Small intestine (tissue), 7 donors: ENCODE measurements around the gene TMEM121. TPM values are rescaled to one million over a fixed set of nuclear protein-coding genes. Genes with fewer than 3 reads are reported as not detected.

Source experiments
- DNase-seq, 2 donors: peaks; one replicate each; pipeline versions ENCODE4 v3.0.0 to v3.0.0-alpha.2; 2013
- FAIRE-seq: peaks from 2 replicates; lab custom pipeline; 2012; peaks lifted over from hg19 to GRCh38; lab: Jason Lieb, UNC
- H3K27ac ChIP-seq, 3 donors: one replicate each; pipeline ENCODE4 v1.5.1; 2013; ENCODE audit warnings: low read length in 2 of 3, mild to moderate bottlenecking in 2 of 3, control low read depth in 1 of 3, inconsistent platforms in 1 of 3, low read depth in 1 of 3, moderate library complexity in 1 of 3
- H3K27me3 ChIP-seq, 3 donors: one replicate each; pipeline ENCODE4 v1.6.1; 2013; ENCODE audit warnings: low read length in 3 of 3, inconsistent platforms in 1 of 3; ENCODE audit not compliant: control insufficient read depth in 3 of 3, insufficient read depth in 3 of 3
- H3K36me3 ChIP-seq, 3 donors: one replicate each; pipeline ENCODE4 v1.6.1; 2013; ENCODE audit warnings: low read length in 3 of 3, inconsistent platforms in 1 of 3, low read depth in 1 of 3, mild to moderate bottlenecking in 1 of 3, moderate library complexity in 1 of 3; ENCODE audit not compliant: control insufficient read depth in 3 of 3, insufficient read depth in 2 of 3
- H3K4me1 ChIP-seq, 3 donors: one replicate each; pipeline ENCODE4 v1.6.1; 2013; ENCODE audit warnings: low read length in 2 of 3, inconsistent platforms in 1 of 3, low read depth in 1 of 3, mild to moderate bottlenecking in 1 of 3, moderate library complexity in 1 of 3; ENCODE audit not compliant: control insufficient read depth in 3 of 3, insufficient read depth in 2 of 3
- H3K4me3 ChIP-seq, 3 donors: one replicate each; pipeline ENCODE4 v1.5.1; 2013; ENCODE audit warnings: low read length in 3 of 3, control low read depth in 1 of 3, inconsistent platforms in 1 of 3, low read depth in 1 of 3, mild to moderate bottlenecking in 1 of 3, moderate library complexity in 1 of 3
- H3K9me3 ChIP-seq, 2 donors: one replicate each; pipeline ENCODE4 v1.6.1; 2013; ENCODE audit warnings: low read depth in 1 of 2, low read length in 1 of 2; ENCODE audit not compliant: control insufficient read depth in 2 of 2, insufficient read depth in 1 of 2
- WGBS, 3 donors: extraction: QIAGEN DNeasy Blood & Tissue Kit; methylation state at CpG; one replicate each; pipeline ENCODE4 v1.1.7; 2013; 5-methylcytosine and 5-hydroxymethylcytosine counted together
- polyA plus RNA-seq, 4 donors: library from polyadenylated mRNA; stranded (reverse) in 3 of 4; unstranded in 1 of 4; fragments of 200-250 nt in 3 of 4; fragments of 120-200 nt in 1 of 4; gene quantifications; one replicate each; pipeline versions ENCODE4 v1.2.1 to v1.2.3, GENCODE V29; 2013
- donor health status: healthy with polysubstance abuse.
- donor health status: control.
- donor health status: control.
- donor health status: Bipolar disorder and iron deficiency.
- donor health status: healthy.

Gene TMEM121
- polyA plus RNA-seq, 4 donors, result 1.5 to 2.0 TPM; not detected in 2

GRCh38 chr14:105500036-105500725 lies 26.2 kb upstream of the TMEM121 start:
- Histone ChIP-seq H3K4me1 (no peaks in the 10 kb centered on the region), H3K27ac (no peak overlapping the region), H3K27me3 (no peaks in the 10 kb centered on the region), H3K36me3 (peaks cover 0 to 8% (median 2%) of the 10 kb centered on the region in 3 donors), H3K9me3 (no peaks in the 10 kb centered on the region), H3K4me3 (no peak overlapping the region)
- WGBS, 3 donors, result 66 to 83% (median 80%) methylated on average over 21 of the region's 21 CpGs
- no peak for FAIRE-seq
- DNase-seq, result no peak

GRCh38 chr14:105500726-105501101 lies 25.7 kb upstream of the TMEM121 start:
- H3K27ac ChIP-seq, result no peak overlapping the region
- DNase-seq (no peak), FAIRE-seq (no peak)
- no peak overlapping the region for H3K4me3 ChIP-seq
- H3K36me3 ChIP-seq, result peaks cover 0 to 8% (median 2%) of the 10 kb centered on the region in 3 donors
- 60 to 69% (median 63%) methylated on average over 10 of the region's 10 CpGs for WGBS, 3 donors
- no peaks in the 10 kb centered on the region for H3K27me3 ChIP-seq
- H3K4me1 ChIP-seq, result no peaks in the 10 kb centered on the region
- no peaks in the 10 kb centered on the region for H3K9me3 ChIP-seq

- Histone ChIP-seq H3K27ac (no peak overlapping the region), H3K27me3 (no peaks in the 10 kb centered on the region), H3K36me3 (peaks cover 0 to 8% (median 2%) of the 10 kb centered on the region in 3 donors), H3K4me3 (no peak overlapping the region), H3K4me1 (no peaks in the 10 kb centered on the region), H3K9me3 (no peaks in the 10 kb centered on the region)
- DNase-seq, result no peak
- WGBS, 3 donors, result 83 to 88% (median 86%) methylated on average over 13 of the region's 13 CpGs
- FAIRE-seq, result no peak
These were observed 24.7 kb upstream of the TMEM121 start for GRCh38 chr14:105501504-105502291.

GRCh38 chr14:105502446-105503295 lies 23.7 kb upstream of the TMEM121 start:
- WGBS, 3 donors, result 80 to 85% (median 81%) methylated on average over 18 of the region's 18 CpGs
- no peaks in the 10 kb centered on the region for H3K9me3 ChIP-seq
- DNase-seq, result no peak
- H3K27ac ChIP-seq, result no peak overlapping the region
- H3K4me1 ChIP-seq, result no peaks in the 10 kb centered on the region
- H3K4me3 ChIP-seq, result no peak overlapping the region
- H3K27me3 ChIP-seq, result no peaks in the 10 kb centered on the region
- H3K36me3 ChIP-seq, result peaks cover 0 to 8% (median 2%) of the 10 kb centered on the region in 3 donors
- FAIRE-seq, result no peak

- no peak overlapping the region for H3K27ac ChIP-seq
- 81 to 91% (median 88%) methylated on average over 7 of the region's 7 CpGs for WGBS, 3 donors
- H3K27me3 ChIP-seq, result no peaks in the 10 kb centered on the region
- FAIRE-seq (no peak), DNase-seq (no peak)
- no peaks in the 10 kb centered on the region for H3K4me1 ChIP-seq
- H3K9me3 ChIP-seq, result no peaks in the 10 kb centered on the region
- H3K36me3 ChIP-seq, result peaks cover 0 to 6% (median 0%) of the 10 kb centered on the region in 3 donors
- H3K4me3 ChIP-seq, result no peak overlapping the region
These were observed 23.1 kb upstream of the TMEM121 start for GRCh38 chr14:105503296-105503640.

GRCh38 chr14:105503935-105504692 lies 22.3 kb upstream of the TMEM121 start:
- Histone ChIP-seq H3K27me3 (no peaks in the 10 kb centered on the region), H3K4me1 (no peaks in the 10 kb centered on the region), H3K4me3 (no peak overlapping the region), H3K9me3 (no peaks in the 10 kb centered on the region), H3K36me3 (peaks cover 0 to 2% (median 0%) of the 10 kb centered on the region in 3 donors), H3K27ac (no peak overlapping the region)
- FAIRE-seq, result no peak
- WGBS, 3 donors, result 51 to 69% (median 61%) methylated on average over 27 to 29 of the region's 29 CpGs
- DNase-seq, result peak in 1 of 2 donors; percentile 45

- Histone ChIP-seq H3K4me3 (no peak overlapping the region), H3K9me3 (no peaks in the 10 kb centered on the region), H3K27ac (no peak overlapping the region), H3K36me3 (peaks cover 0 to under 1% (median 0%) of the 10 kb centered on the region in 3 donors), H3K27me3 (peaks cover 0 to 2% (median 0%) of the 10 kb centered on the region in 3 donors), H3K4me1 (no peaks in the 10 kb centered on the region)
- FAIRE-seq (no peak), DNase-seq (no peak)
- 90 to 93% (median 91%) methylated on average over 15 to 16 of the region's 16 CpGs for WGBS, 3 donors
These were observed 21.3 kb upstream of the TMEM121 start for GRCh38 chr14:105505101-105505500.
